Measurements from ENCODE around the gene LRRK1.

The LRRK1 gene

GRCh38 chr15:100940767-100941379 is 21.7 kb downstream of the LRRK1 start:
- WGBS (ENCODE audit: extremely low coverage, insufficient coverage, insufficient read length): no CpG with 5 or more reads among the region's 2 CpGs
- H3K14ac ChIP-seq (ENCODE audit: low read length): no peak overlapping the region
- DNase-seq: no peak

GRCh38 chr15:100941536-100941935 is 22.4 kb downstream of the LRRK1 start:
- no peak overlapping the region for H3K9ac ChIP-seq (ENCODE audit: low read length)
- no peaks in the 10 kb centered on the region for H3K9me3 ChIP-seq (ENCODE audit: insufficient read depth, low read depth, low read length)
- no peak overlapping the region for H2BK12ac ChIP-seq (ENCODE audit: low read length)
- no peaks in the 10 kb centered on the region for H3K4me1 ChIP-seq (ENCODE audit: control insufficient read depth in 1 of 2, insufficient read depth in 2 of 2, low read length in 2 of 2)
- H3K79me2 ChIP-seq (ENCODE audit: control insufficient read depth, insufficient read depth, low read length, poor library complexity): no peaks in the 10 kb centered on the region
- no peak for DNase-seq
- no peak overlapping the region for H3K4me2 ChIP-seq (ENCODE audit: low read length)
- H2BK120ac ChIP-seq (ENCODE audit: insufficient read depth, low read length, poor library complexity): no peak overlapping the region
- H3K27ac ChIP-seq (ENCODE audit: low read depth, low read length): no peak overlapping the region
- no peak overlapping the region for H3K4me3 ChIP-seq (ENCODE audit: low read depth, low read length)
- no peaks in the 10 kb centered on the region for H3K36me3 ChIP-seq (ENCODE audit: control insufficient read depth in 1 of 2, insufficient read depth in 2 of 2, low read length in 2 of 2)
- no peak overlapping the region for H4K12ac ChIP-seq (ENCODE audit: low read depth, low read length)
- H3K18ac ChIP-seq (ENCODE audit: low read length): no peak overlapping the region
- H2BK5ac ChIP-seq (ENCODE audit: low read depth, low read length, poor library complexity): no peak overlapping the region
- no peak overlapping the region for H2AK5ac ChIP-seq (ENCODE audit: low read length)
- no peaks in the 10 kb centered on the region for H3K79me1 ChIP-seq (ENCODE audit: low read length)
- H4K91ac ChIP-seq (ENCODE audit: low read depth, low read length): no peak overlapping the region
- no peak overlapping the region for H3K23ac ChIP-seq (ENCODE audit: low read length)
- no peak overlapping the region for H3K14ac ChIP-seq (ENCODE audit: low read length)
- H3K4ac ChIP-seq (ENCODE audit: low read depth, low read length): no peak overlapping the region
- WGBS (ENCODE audit: extremely low coverage, insufficient coverage, insufficient read length): no CpG with 5 or more reads among the region's 10 CpGs
- no peak overlapping the region for H2AFZ ChIP-seq (ENCODE audit: insufficient read depth, low read length, poor library complexity)
- H4K8ac ChIP-seq (ENCODE audit: low read depth, low read length): no peak overlapping the region
- no peaks in the 10 kb centered on the region for H3K27me3 ChIP-seq (ENCODE audit: insufficient read depth, low read length)

More at GRCh38 chr15:100940767-100941379, 21.7 kb downstream of the LRRK1 start:
- Histone ChIP-seq H3K4ac (ENCODE audit: low read depth, low read length) (no peak overlapping the region), H3K4me2 (ENCODE audit: low read length) (no peak overlapping the region), H3K79me1 (ENCODE audit: low read length) (no peaks in the 10 kb centered on the region), H2AFZ (ENCODE audit: insufficient read depth, low read length, poor library complexity) (no peak overlapping the region), H3K79me2 (ENCODE audit: control insufficient read depth, insufficient read depth, low read length, poor library complexity) (no peaks in the 10 kb centered on the region), H3K27ac (ENCODE audit: low read depth, low read length) (no peak overlapping the region), H3K23ac (ENCODE audit: low read length) (peak overlapping the region; percentile 81), H3K4me3 (ENCODE audit: low read depth, low read length) (peak overlapping the region; percentile 53), H2BK120ac (ENCODE audit: insufficient read depth, low read length, poor library complexity) (no peak overlapping the region), H3K18ac (ENCODE audit: low read length) (no peak overlapping the region), H2BK12ac (ENCODE audit: low read length) (no peak overlapping the region), H2AK5ac (ENCODE audit: low read length) (no peak overlapping the region), H4K12ac (ENCODE audit: low read depth, low read length) (no peak overlapping the region), H4K91ac (ENCODE audit: low read depth, low read length) (no peak overlapping the region), H3K9ac (ENCODE audit: low read length) (peak overlapping the region; percentile 52), H3K4me1 (ENCODE audit: control insufficient read depth in 1 of 2, insufficient read depth in 2 of 2, low read length in 2 of 2) (no peaks in the 10 kb centered on the region), H3K9me3 (ENCODE audit: insufficient read depth, low read depth, low read length) (no peaks in the 10 kb centered on the region), H3K36me3 (ENCODE audit: control insufficient read depth in 1 of 2, insufficient read depth in 2 of 2, low read length in 2 of 2) (no peaks in the 10 kb centered on the region), H2BK5ac (ENCODE audit: low read depth, low read length, poor library complexity) (no peak overlapping the region), H4K8ac (ENCODE audit: low read depth, low read length) (no peak overlapping the region), H3K27me3 (ENCODE audit: insufficient read depth, low read length) (no peaks in the 10 kb centered on the region)

GRCh38 chr15:100942656-100943425 is 23.7 kb downstream of the LRRK1 start:
- no CpG with 5 or more reads among the region's 10 CpGs for WGBS (ENCODE audit: extremely low coverage, insufficient coverage, insufficient read length)
- Histone ChIP-seq H3K79me2 (ENCODE audit: control insufficient read depth, insufficient read depth, low read length, poor library complexity) (no peaks in the 10 kb centered on the region), H4K8ac (ENCODE audit: low read depth, low read length) (no peak overlapping the region), H3K23ac (ENCODE audit: low read length) (no peak overlapping the region), H2AK5ac (ENCODE audit: low read length) (no peak overlapping the region), H3K4me3 (ENCODE audit: low read depth, low read length) (no peak overlapping the region), H3K27me3 (ENCODE audit: insufficient read depth, low read length) (no peaks in the 10 kb centered on the region), H3K36me3 (ENCODE audit: control insufficient read depth in 1 of 2, insufficient read depth in 2 of 2, low read length in 2 of 2) (no peaks in the 10 kb centered on the region), H3K4me2 (ENCODE audit: low read length) (no peak overlapping the region), H2AFZ (ENCODE audit: insufficient read depth, low read length, poor library complexity) (no peak overlapping the region), H3K9me3 (ENCODE audit: insufficient read depth, low read depth, low read length) (no peaks in the 10 kb centered on the region), H4K12ac (ENCODE audit: low read depth, low read length) (no peak overlapping the region), H3K4ac (ENCODE audit: low read depth, low read length) (no peak overlapping the region), H2BK12ac (ENCODE audit: low read length) (no peak overlapping the region), H3K79me1 (ENCODE audit: low read length) (no peaks in the 10 kb centered on the region), H2BK120ac (ENCODE audit: insufficient read depth, low read length, poor library complexity) (no peak overlapping the region), H3K27ac (ENCODE audit: low read depth, low read length) (no peak overlapping the region), H3K14ac (ENCODE audit: low read length) (no peak overlapping the region), H2BK5ac (ENCODE audit: low read depth, low read length, poor library complexity) (no peak overlapping the region), H3K4me1 (ENCODE audit: control insufficient read depth in 1 of 2, insufficient read depth in 2 of 2, low read length in 2 of 2) (no peaks in the 10 kb centered on the region), H3K9ac (ENCODE audit: low read length) (no peak overlapping the region), H3K18ac (ENCODE audit: low read length) (no peak overlapping the region), H4K91ac (ENCODE audit: low read depth, low read length) (no peak overlapping the region)
- no peak for DNase-seq

- Histone ChIP-seq H4K12ac (ENCODE audit: low read depth, low read length) (no peak overlapping the region), H3K4ac (ENCODE audit: low read depth, low read length) (no peak overlapping the region), H4K91ac (ENCODE audit: low read depth, low read length) (no peak overlapping the region), H2BK5ac (ENCODE audit: low read depth, low read length, poor library complexity) (no peak overlapping the region), H3K79me1 (ENCODE audit: low read length) (no peaks in the 10 kb centered on the region), H3K9ac (ENCODE audit: low read length) (no peak overlapping the region), H3K9me3 (ENCODE audit: insufficient read depth, low read depth, low read length) (no peaks in the 10 kb centered on the region), H3K79me2 (ENCODE audit: control insufficient read depth, insufficient read depth, low read length, poor library complexity) (no peaks in the 10 kb centered on the region), H3K4me1 (ENCODE audit: control insufficient read depth in 1 of 2, insufficient read depth in 2 of 2, low read length in 2 of 2) (peaks cover 0 to 2% of the 10 kb centered on the region in 2 experiments), H3K18ac (ENCODE audit: low read length) (no peak overlapping the region), H3K27ac (ENCODE audit: low read depth, low read length) (no peak overlapping the region), H2BK12ac (ENCODE audit: low read length) (no peak overlapping the region), H3K36me3 (ENCODE audit: control insufficient read depth in 1 of 2, insufficient read depth in 2 of 2, low read length in 2 of 2) (no peaks in the 10 kb centered on the region), H3K14ac (ENCODE audit: low read length) (no peak overlapping the region), H2BK120ac (ENCODE audit: insufficient read depth, low read length, poor library complexity) (no peak overlapping the region), H2AK5ac (ENCODE audit: low read length) (no peak overlapping the region), H3K4me3 (ENCODE audit: low read depth, low read length) (no peak overlapping the region), H4K8ac (ENCODE audit: low read depth, low read length) (no peak overlapping the region), H3K23ac (ENCODE audit: low read length) (no peak overlapping the region), H3K27me3 (ENCODE audit: insufficient read depth, low read length) (no peaks in the 10 kb centered on the region), H2AFZ (ENCODE audit: insufficient read depth, low read length, poor library complexity) (no peak overlapping the region), H3K4me2 (ENCODE audit: low read length) (no peak overlapping the region)
- no CpG with 5 or more reads among the region's 7 CpGs for WGBS (ENCODE audit: extremely low coverage, insufficient coverage, insufficient read length)
- DNase-seq: no peak
Measured at GRCh38 chr15:100944244-100944895, 25.2 kb downstream of the LRRK1 start.

Measured in trophoblast cell (in vitro differentiated cells and primary cell).